ENCODE data around the gene TXNRD1. TPM values are rescaled to one million over a fixed set of nuclear protein-coding genes. Genes with fewer than 3 reads are reported as not detected.

The TXNRD1 gene
- total and polyA plus RNA-seq, 2 experiments from 2014 or later: 43.5 to 74.9 TPM

GRCh38 chr12:104353012-104353981 is 137.7 kb downstream of the TXNRD1 start:
- DNase-seq (ENCODE audit: low read depth in 1 of 2, low spot score in 1 of 2): no peak
- Histone ChIP-seq H3K9me3 (ENCODE audit: low read depth) (no peaks in the 10 kb centered on the region), H3K27ac (no peak overlapping the region), H3K4me1 (ENCODE audit: low read depth) (no peaks in the 10 kb centered on the region), H3K36me3 (peaks cover 7% of the 10 kb centered on the region), H3K27me3 (no peaks in the 10 kb centered on the region), H3K4me3 (no peak overlapping the region)
- TF ChIP-seq CTCF (IDR thresholded peaks at IDR 0.05; ENCODE audit: low read depth, low read length): no peak

DNA sequence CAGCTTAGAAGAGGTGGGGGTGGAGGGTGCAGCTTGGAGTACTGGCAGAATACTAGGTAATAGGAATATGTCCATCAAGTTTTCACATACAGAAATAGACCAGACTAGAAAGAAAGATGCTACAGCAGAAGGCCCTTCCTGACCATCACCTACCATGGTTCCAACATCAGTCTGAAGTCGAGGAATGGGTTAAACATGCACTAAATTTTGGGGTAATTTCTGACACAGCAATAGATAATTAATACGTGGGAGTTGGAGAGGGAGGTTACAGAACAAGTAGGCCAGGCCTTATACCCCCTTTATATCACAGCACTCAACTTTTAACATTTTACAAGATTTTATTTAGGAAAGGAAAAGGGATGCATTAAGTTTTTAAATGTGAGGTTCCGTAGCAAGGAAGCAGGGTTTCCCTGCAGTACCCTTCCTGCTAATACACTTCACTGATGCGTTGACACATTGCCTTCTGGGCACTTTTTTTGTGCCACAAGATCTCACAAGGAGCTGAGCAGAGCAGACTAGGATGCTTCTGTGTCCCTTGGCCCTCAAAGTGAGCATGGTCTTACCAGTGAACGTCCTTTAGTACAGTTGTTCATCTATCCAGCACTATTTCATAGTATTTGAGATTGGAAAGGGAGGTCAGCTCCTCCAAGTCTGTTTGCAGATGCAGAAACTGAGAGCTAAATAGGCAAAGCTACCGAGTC is 138.7 kb downstream of the TXNRD1 start:
- no peak overlapping the region for H3K4me3 ChIP-seq
- H3K9me3 ChIP-seq (ENCODE audit: low read depth): no peaks in the 10 kb centered on the region
- H3K27ac ChIP-seq: no peak overlapping the region
- no peak for DNase-seq (ENCODE audit: low read depth in 1 of 2, low spot score in 1 of 2)
- no peaks in the 10 kb centered on the region for H3K4me1 ChIP-seq (ENCODE audit: low read depth)
- H3K36me3 ChIP-seq: no peaks in the 10 kb centered on the region
- no peak for TF ChIP-seq CTCF (IDR thresholded peaks at IDR 0.05; ENCODE audit: low read depth, low read length)
- no peaks in the 10 kb centered on the region for H3K27me3 ChIP-seq

- no peaks in the 10 kb centered on the region for H3K36me3 ChIP-seq
- no peaks in the 10 kb centered on the region for H3K9me3 ChIP-seq (ENCODE audit: low read depth)
- H3K4me3 ChIP-seq: no peak overlapping the region
- no peaks in the 10 kb centered on the region for H3K4me1 ChIP-seq (ENCODE audit: low read depth)
- no peaks in the 10 kb centered on the region for H3K27me3 ChIP-seq
- no peak for TF ChIP-seq CTCF (IDR thresholded peaks at IDR 0.05; ENCODE audit: low read depth, low read length)
- no peak overlapping the region for H3K27ac ChIP-seq
- DNase-seq (ENCODE audit: low read depth in 1 of 2, low spot score in 1 of 2): no peak
Observed at GRCh38 chr12:104354868-104355570, 139.4 kb downstream of the TXNRD1 start.

DNA sequence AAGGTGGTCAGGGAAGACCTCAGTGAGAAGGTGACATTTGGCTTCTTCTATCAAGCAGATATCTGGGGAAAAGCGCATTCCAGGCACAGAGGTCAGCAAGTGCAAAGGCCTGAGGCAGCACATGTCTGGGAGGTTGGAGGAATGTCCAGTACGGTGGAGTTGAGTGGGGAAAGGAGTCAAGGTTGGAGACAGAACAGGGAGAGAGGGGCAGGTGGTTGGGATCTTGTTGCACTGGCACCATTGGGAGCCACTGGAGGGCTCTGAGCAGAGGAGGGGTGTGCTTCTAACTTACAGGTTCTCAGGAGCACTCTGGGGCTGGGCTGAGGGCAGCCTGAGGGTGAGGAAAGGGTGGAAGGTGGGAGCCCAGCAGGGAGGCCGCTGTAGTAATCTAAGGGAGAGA is 140.1 kb downstream of the TXNRD1 start:
- H3K27ac ChIP-seq: no peak overlapping the region
- no peaks in the 10 kb centered on the region for H3K4me1 ChIP-seq (ENCODE audit: low read depth)
- TF ChIP-seq CTCF (IDR thresholded peaks at IDR 0.05; ENCODE audit: low read depth, low read length): no peak
- H3K36me3 ChIP-seq: no peaks in the 10 kb centered on the region
- H3K4me3 ChIP-seq: no peak overlapping the region
- H3K9me3 ChIP-seq (ENCODE audit: low read depth): no peaks in the 10 kb centered on the region
- H3K27me3 ChIP-seq: no peaks in the 10 kb centered on the region
- no peak for DNase-seq (ENCODE audit: low read depth in 1 of 2, low spot score in 1 of 2)

Measured in cardiac muscle cell (in vitro differentiated cells and primary cell).